Fibroblast of upper back skin (primary cell): Measurements from ENCODE around the gene LRRC71.
"Not testable (repeated sequence)": the region's sequence is repeated elsewhere in the genome, so short reads cannot be mapped to it uniquely, and the experiment has no call there.

ENCODE experiments used
- DNase-seq: peaks from one replicate; pipeline ENCODE4 v3.0.0-alpha.2; 2013

LRRC71 gene

DNA sequence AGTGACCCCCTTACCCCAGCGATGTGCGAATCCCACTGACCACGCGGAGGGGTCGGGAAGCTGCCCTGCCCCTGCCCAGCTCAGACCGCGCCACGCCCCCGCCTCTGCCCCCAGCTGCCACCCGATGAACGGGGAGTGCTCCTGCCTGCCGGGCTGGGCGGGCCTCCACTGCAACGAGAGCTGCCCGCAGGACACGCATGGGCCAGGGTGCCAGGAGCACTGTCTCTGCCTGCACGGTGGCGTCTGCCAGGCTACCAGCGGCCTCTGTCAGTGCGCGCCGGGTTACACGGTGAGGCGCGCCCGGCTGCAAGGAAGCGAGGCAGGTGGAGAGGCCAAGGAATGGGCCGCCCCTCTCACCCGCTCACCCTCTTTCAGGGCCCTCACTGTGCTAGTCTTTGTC is 11.9 kb upstream of the LRRC71 start:
- no peak for DNase-seq

DNA sequence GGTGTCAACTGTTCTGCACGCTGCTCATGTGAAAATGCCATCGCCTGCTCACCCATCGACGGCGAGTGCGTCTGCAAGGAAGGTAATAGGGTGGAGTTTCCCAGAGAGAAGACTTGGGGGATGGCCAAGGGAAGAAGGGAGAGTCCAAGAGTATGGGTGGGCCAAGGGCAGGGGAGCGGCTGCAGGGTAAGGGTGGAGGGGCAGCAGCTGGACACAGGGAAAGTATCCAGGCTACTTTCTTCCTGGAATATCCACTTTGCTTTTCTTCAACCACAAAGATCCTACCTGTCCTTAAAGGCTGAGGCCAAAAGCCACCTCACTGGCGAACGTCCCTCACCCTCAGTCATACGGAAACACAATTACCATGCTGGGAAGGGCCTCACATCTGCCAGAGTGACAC is 11.5 kb upstream of the LRRC71 start:
- DNase-seq: no peak

DNA sequence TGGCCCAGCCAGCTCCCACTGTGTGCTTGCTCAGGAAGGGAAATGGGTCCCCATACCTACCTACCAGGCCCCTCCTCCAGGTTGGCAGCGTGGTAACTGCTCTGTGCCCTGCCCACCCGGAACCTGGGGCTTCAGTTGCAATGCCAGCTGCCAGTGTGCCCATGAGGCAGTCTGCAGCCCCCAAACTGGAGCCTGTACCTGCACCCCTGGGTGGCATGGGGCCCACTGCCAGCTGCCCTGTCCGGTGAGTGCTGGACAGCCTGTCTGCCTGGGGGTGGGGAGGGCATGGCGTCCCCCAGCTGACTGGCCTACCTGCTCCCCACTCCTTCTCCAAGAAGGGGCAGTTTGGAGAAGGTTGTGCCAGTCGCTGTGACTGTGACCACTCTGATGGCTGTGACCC is 10.8 kb upstream of the LRRC71 start:
- DNase-seq: no peak

DNA sequence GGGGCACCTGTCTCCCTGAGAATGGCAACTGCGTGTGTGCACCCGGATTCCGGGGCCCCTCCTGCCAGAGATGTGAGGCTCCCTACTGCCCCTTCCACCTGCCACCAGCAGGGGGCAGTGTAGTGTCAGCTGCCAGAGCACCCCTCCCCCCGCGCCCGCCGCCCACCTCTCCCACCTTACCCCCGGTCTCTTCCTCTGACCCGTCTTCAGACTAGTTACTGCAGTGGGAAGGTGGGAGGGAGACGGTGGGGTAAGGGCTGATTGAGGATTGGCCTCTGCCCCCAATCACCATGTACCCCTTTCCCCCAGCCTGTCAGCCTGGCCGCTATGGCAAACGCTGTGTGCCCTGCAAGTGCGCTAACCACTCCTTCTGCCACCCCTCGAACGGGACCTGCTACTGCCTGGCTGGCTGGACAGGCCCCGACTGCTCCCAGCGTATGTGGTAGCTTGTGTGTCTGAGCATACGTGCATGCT is 10.1 kb upstream of the LRRC71 start:
- no peak for DNase-seq

DNA sequence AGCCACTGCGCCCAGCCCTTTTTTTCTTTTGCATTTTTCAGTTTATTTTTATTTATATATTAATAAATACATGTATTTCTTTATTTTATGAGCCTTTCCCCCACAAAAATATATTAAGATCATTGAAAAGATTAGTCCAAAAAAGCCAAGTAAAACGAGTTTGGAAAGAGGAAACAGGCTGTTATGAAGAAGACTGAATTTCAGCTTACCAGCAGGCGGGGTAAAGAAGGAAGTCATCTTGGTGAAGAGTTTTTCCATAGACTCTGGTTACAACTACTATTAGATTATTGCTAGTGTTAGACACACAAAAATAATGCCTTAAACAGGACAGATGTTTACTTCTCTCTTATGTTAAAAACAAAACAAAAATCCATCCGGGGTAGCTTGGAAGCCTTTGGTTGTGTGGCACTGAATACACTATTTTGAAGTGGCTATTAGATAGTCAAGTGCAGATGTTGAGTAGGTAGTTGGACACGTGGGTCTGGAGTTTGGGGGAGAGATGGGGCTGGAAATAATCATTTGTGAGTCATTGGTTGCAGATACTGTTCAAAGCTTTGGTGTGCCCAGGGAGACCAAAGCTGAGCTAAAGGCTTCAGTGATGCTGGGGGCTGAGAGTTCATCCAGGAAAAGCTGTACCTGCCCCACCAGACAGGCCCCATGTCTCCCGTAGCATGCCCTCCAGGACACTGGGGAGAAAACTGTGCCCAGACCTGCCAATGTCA is 8.7 kb upstream of the LRRC71 start:
- DNase-seq: peak; percentile 56

DNA sequence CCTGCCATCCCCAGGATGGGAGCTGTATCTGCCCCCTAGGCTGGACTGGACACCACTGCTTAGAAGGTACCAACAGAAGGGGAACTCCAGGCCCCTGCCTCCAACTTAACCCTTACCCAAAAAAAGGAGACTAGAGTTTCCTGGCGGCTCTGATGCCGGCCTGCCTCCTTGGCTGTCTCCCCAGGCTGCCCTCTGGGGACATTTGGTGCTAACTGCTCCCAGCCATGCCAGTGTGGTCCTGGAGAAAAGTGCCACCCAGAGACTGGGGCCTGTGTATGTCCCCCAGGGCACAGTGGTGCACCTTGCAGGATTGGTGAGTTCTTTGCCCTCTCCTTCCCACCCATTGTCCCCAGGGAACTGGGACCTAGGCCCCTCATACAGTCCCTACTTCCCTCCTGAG is 8.1 kb upstream of the LRRC71 start:
- DNase-seq: no peak

DNA sequence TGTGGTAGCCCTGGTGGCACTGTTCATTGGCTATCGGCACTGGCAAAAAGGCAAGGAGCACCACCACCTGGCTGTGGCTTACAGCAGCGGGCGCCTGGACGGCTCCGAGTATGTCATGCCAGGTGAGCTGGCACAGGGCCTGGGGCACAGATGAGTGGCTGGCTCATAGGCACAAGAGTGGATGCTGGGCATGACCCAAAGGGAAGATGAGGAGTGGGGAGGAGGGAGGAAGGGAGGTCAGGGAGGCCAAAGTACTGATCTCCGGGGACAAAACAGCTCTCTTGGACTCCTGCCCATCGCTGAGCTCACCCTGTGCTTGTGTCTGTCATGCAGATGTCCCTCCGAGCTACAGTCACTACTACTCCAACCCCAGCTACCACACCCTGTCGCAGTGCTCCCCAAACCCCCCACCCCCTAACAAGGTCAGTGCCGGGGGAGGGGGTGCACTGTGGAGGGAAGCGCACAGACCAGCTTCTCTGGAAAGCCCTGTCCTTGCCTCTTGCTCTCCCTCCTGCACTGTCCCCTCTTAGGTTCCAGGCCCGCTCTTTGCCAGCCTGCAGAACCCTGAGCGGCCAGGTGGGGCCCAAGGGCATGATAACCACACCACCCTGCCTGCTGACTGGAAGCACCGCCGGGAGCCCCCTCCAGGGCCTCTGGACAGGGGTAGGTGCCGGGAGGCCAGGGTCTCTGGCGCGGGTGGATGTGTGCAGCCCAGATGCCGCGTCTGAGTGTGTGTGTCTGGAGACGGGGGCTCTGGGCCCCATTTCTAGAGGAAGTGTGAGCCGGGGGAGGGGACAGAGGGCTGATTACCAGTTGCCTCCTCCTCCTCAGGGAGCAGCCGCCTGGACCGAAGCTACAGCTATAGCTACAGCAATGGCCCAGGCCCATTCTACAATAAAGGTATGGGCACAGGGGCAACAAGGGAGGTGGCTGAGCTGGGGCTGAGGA is 7.3 kb upstream of the LRRC71 start:
- DNase-seq: no peak

DNA sequence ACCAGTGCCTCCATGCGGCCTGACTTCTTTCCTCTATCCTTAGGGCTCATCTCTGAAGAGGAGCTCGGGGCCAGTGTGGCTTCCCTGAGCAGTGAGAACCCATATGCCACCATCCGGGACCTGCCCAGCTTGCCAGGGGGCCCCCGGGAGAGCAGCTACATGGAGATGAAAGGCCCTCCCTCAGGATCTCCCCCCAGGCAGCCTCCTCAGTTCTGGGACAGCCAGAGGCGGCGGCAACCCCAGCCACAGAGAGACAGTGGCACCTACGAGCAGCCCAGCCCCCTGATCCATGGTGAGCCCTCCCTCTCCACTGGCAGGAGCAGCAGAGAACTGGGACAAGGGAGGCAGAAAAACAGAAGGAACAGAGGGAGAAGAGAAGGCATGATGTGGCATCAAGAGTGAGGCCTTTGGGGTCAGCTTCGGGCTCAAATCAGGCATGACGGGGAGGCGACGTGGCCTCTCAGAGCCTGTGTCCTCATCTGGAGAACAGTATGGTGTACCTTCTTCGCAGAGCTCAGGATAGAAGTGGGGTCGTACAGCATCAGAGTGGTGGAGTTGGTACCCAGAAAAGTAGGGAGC is 6.5 kb upstream of the LRRC71 start:
- no peak for DNase-seq

DNA sequence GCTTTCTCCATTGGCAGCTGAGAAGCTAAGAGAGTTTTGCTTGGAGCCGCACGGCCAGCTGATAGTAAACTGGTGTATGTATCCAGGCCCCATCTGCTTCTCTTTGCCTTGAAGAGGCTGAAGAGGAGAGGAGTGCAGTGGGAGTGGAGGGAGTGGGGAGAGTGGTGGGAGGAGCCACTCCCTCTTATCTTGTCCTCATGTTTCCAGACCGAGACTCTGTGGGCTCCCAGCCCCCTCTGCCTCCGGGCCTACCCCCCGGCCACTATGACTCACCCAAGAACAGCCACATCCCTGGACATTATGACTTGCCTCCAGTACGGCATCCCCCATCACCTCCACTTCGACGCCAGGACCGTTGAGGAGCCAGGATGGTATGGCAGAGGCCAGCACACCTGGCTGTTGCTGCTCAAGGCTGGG is 6.0 kb upstream of the LRRC71 start:
- DNase-seq: peak; percentile 79

DNA sequence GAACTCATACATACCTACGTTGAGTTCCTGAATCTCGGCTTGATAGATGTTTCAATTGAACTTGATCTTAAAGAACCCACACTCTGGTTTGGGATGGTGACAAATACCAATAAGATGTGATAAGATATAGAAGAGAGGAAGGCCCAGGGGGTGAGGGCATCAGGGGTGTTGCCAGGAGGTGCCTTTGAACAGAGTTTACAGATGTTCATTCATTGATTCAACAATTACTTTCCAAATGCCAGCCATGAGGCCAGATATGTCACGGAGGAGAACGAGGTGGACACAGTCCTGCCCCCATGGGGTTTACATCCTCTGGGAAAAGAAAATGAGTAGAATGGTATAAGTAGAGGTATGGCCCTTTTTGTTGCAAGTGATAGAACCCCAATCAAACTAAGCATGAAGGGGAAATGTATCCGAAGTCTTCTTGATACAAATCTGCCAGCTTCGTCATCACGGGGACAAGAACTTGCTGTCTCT is 659 bp downstream of the LRRC71 start:
- DNase-seq: no peak

DNA sequence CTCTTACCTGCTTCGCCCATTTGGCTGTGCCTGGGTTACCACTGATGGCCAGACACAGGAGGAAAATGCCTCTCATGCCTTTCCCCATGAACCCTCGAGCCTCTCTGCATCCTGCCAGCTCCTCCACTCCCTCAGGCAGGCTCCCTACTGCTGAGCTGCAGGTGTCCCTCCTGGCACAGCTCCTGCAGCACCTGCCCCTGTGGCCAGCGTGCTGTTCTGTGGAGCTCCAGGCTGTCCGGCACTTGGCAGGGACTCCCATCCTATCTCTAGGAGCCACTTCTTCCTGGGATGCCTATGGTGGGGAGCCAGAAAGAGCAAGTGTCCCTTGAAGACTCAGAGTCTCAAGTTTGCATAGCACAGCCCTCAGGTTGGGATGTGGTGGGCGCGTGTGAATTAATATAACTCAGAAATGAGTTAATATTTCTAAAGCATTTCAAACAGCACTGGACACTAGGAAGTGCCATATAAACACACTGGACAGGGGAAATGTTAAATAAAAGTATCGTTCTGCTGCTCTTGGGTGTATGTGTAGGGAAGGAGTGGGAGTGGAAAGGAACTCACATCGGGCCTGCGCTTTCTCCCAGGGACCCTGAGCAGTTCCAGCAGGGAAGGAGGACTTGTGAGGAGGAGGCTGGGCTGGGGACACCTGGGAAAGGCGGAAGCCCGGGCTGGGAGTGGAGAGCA is 2.7 kb downstream of the LRRC71 start:
- DNase-seq: no peak

DNA sequence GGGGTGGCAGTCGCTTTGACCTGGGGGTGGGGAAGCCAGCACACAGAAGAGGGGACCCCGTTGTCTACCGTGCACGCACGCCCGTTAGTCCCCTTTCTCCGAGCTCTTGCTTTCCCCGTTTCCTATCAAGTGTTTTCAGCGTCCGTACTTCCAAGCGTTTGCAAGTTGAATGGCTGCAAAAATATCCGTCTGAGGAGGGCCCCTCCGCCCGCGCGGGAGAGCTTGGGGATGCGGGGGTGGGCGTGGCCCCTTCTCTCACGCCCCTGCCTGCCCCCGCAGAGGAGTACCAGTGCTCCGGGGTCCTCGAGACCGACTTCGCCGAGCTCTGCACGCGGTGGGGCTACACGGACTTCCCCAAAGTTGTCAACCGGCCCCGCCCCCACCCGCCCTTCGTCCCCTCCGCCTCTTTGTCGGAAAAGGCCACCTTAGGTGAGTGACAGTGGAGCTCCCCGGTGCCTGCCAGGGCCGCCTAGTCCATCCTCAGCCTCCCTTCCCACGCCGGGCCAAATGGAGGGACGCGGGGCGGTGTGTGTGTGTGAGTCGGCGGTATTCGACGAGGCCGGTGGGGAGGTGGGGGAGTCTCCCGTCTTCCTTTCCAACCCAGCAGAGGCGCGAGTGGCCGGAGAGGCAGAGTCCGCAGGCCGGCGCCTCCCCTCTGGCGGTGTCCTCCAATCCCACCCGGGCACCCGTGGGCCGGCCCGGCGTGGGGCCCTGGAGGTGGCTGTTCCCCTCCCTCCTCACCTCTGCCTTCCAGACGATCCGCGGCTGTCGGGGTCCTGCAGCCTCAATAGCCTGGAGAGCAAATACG is 3.4 kb downstream of the LRRC71 start:
- no peak for DNase-seq

DNA sequence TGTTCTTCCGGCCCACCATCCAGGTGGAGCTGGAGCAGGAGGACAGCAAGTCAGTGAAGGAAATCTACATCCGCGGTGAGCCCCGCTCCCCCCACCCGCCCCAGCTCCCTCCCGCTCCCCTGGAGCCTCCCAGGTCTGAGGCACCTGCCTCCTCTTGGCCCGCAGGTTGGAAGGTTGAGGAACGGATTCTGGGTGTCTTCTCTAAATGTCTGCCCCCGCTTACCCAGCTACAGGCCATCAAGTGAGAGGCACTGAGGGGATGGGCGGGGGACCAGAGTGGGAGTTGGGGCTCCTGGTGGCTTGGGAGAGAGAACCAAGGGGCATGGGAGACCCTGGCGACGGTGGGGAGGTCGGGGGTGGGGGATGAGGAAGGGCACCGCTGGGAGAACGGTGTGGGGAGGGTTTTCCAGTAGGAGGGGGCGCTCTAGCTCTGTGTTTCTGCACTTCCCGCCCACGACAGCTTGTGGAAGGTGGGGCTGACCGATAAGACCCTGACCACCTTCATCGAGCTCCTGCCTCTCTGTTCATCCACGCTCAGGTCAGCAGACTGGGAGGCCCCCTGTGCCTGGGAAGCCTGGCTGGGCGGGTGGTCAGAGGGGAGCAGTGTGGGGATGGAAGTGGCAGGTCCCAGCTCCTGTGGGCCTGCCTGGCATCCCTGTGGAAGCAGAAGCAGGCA is 4.2 kb downstream of the LRRC71 start:
- no peak for DNase-seq

DNA sequence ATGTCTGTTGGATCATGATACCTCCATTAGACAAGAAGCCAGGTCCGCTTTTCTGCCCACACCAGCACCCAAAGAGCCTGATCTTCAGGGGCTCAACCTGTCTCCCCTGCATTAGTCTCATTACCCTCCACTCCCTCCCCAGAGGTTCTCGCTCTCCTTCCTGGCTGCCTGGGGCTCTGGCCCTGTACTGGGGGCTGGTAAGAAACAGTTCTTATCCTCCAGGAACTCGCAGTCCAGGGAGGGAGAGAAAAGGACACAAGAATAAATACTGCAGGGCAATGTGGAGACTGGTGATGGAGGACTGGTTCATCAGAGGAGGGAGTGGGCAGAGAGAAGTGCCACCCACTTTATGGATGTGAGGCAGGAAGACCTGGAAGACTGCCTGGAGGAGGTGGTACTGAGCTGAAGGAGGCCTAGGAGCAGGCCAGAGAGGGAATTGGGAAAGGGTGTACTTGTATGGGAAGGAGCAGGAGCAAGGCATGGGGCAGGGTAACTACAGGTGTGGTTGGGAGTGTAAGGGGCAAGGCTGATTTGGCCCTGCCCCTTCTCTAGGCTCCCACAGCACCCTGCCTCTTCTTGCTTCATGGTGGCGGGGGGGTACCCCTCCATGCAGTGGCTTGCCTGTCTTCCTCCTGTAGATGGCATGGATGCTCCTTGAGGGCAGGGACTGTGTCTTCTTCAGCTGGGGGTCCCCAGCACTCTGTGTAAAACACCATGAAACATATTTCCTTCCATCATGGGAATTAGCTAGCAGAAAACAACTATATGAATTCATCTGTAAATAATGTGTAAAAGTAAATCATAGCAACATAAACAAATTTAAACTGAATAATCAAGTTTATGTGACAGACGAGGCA is 5.0 kb downstream of the LRRC71 start:
- no peak for DNase-seq

DNA sequence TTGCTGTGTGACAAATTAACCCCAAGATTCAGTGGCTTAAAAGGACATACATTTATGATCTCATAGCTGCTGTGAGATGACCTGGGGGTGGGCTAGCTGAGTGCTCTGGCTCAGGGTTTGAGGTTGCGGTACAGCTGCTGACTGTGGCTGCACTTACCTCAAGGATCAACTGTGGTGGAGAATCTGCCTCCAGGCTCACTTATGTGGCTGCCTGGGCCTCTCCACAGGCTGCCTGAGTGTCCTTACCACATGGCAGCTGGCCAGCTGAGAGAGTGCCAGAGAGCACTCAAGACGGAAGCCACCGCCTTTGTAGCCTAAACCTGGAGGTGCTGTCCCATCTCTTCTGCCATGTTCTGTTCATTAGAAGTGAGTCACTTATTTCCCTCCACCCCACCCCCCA is 5.7 kb downstream of the LRRC71 start:
- DNase-seq: peak; percentile 83

DNA sequence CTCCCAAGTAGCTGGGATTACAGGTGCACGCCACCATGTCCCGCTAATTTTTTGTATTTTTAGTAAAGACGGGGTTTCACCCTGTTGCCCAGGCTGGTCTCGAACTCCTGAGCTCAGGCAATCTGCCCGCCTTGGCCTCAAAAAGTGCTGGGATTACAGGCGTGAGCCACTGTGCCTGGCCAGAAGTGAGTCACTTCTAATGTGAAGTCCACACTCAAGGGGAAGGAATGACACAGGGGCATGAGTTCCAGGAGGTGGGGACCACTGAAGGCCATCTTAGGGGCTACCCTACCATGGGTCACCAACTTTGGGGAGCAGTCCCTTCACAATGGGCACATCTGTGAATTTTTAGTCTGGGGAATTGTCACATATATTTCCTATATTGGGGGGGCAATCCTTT is 6.3 kb downstream of the LRRC71 start:
- not testable (repeated sequence) for DNase-seq

DNA sequence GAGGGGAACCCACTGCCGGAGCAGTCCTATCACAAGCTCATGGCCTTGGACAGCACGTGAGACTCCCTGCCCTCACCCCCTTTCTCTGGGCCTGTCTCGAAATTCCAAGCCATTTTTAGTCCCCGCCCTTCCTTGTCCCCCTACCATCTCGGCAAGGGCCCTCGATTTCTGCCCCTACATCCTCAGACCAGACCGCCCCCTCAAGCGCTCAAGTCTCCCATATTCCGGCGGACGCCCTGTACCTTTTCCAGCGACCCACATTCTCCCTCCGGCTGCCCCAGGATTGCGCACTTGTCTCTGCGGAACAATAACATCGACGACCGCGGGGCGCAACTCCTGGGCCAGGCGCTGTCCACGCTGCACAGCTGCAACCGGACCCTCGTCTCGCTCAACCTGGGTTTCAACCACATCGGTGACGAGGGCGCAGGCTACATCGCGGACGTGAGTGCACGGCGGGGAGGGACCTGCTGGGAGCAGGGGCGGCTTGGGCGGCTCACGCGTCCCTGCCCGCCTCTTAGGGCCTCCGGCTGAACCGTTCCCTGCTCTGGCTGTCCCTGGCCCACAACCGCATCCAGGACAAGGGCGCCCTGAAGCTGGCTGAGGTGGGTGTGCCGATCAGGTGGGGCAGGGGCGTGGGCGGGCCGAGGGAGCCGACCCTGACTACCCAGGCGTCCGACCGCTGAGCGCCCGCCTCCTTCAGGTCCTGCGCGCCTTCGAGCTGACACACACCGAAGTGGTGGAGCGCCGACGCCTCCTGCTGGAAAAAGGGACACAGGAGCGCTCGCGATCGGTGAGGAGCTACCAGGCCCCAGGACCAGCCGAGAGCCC is 7.0 kb downstream of the LRRC71 start:
- peak; percentile 71 for DNase-seq

DNA sequence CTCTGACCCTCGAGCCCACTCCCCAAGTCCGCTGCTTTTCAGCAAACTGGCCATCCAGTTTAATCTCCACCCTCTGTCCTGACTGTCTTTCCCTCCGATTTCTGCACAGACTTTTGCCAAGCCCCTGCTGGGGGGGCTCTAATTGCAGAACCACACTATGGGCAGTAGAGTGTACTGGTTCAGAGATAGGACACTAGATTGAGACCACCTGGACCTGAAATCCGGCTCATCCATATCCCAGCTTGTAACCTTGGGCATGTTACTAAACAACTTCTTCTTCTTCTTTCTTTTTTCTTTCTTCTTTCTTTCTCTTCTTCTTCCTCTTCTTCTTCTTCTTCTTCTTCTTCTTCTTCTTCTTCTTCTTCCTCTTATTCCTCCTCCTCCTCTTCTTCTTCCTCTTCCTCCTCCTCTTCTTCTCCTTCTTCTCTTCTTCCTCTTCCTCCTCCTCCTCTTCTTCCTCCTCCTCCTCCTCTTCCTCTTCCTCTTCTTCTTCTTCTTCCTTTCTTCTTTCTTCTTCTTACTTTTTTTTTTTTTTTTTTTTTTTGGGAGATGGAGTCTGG is 7.7 kb downstream of the LRRC71 start:
- DNase-seq: no peak

DNA sequence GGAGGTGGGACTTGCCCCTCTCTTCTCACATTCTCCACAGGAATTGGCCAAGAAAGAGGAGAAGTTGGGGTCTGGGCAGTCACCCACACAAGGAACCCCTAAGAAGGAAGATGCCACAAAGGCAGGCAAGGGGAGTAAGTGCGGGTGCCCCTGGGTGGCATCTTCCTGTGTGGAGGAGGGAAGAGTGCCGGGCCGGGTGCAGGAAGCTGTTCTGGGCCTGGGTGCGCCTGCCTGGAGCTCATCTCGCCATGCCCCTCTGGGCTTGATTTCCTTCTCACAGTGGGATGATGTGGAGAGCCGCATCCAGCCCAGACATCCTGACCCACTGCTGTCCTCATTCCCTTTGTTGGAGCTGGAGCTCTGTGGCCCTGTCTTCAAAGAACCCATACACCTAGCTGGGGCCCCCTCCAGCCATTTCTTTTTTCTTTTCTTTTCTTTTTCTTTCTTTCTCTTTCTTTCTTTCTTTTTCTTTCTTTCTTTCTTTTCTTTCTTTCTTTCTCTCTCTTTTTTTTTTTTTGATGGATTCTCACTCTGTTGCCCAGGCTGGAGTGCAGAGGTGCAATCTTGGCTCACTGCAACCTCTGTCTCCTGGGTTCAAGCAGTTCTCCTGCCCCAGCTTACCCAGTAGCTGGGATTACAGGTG is 9.3 kb downstream of the LRRC71 start:
- no peak for DNase-seq
